Activated T-cell treated with anti-CD3 and anti-CD28 coated beads for 24 hours (primary cell): ENCODE data around the gene CAPN5.

Experiments
- DNase-seq: peaks from one replicate; pipeline ENCODE4 v3.0.0-alpha.2; 2020; ENCODE audit warnings: low read depth

The CAPN5 gene

GRCh38 chr11:77175021-77175842 is 108.5 kb downstream of the CAPN5 start:
- DNase-seq, result no peak
